GM12891 (cell line): Measurements from ENCODE around the gene NINJ2.

Source experiments
- POLR2A ChIP-seq: IDR thresholded peaks from 2 replicates; pipeline ENCODE4 v1.6.1; 2011; ENCODE audit warnings: low read depth, low read length, control low read depth
- POLR2AphosphoS5 ChIP-seq: IDR thresholded peaks from 2 replicates; pipeline ENCODE4 v1.6.1; 2011; ENCODE audit warnings: low read depth, low read length, control low read depth
- POU2F2 ChIP-seq: IDR thresholded peaks from 2 replicates; pipeline ENCODE4 v1.6.1; 2011; ENCODE audit warnings: low read depth, mild to moderate bottlenecking, control low read depth, low read length, moderate library complexity
- SPI1 ChIP-seq: IDR thresholded peaks from 2 replicates; pipeline ENCODE4 v1.6.1; 2011; ENCODE audit warnings: low read depth, low read length, control low read depth
- TAF1 ChIP-seq: IDR thresholded peaks from 2 replicates; pipeline ENCODE4 v1.6.1; 2011; ENCODE audit warnings: low read depth, low read length, control low read depth

- TF ChIP-seq POLR2AphosphoS5 = no peak
- no peak for TF ChIP-seq TAF1
- TF ChIP-seq POLR2A = no peak
- TF ChIP-seq POU2F2 = no peak
- no peak for TF ChIP-seq SPI1
These were observed 982 bp upstream of the NINJ2 start for GRCh38 chr12:664075-664778.
